Neutrophil (primary cell): Measurements from ENCODE around the gene POLD3.

Source experiments
- H3K27ac ChIP-seq: fragments of 200-600 bp; sonication (generic); 2 replicates; pipeline ENCODE4 v1.5.1; 2016; ENCODE audit warnings: mild to moderate bottlenecking, moderate library complexity
- H3K27me3 ChIP-seq: fragments of 200-600 bp; sonication (generic); 2 replicates; pipeline ENCODE4 v1.6.0; 2016; ENCODE audit warnings: mild to moderate bottlenecking
- H3K36me3 ChIP-seq: fragments of 200-600 bp; sonication (generic); 2 replicates; pipeline ENCODE4 v1.5.1; 2017
- H3K4me1 ChIP-seq, 2 experiments: fragments of 200-600 bp in 1 of 2; sonication (generic) in 1 of 2; 1 replicate in 1 of 2; 2 replicates in 1 of 2; pipeline versions ENCODE4 v1.5.1 to v1.6.1; 2013 to 2016; ENCODE audit warnings: low read depth in 1 of 2, low read length in 1 of 2, mild to moderate bottlenecking in 1 of 2, moderate library complexity in 1 of 2; ENCODE audit not compliant: control insufficient read depth in 1 of 2, insufficient read depth in 1 of 2
- H3K4me3 ChIP-seq, 2 experiments: fragments of 200-600 bp in 1 of 2; sonication (generic) in 1 of 2; 1 replicate in 1 of 2; 2 replicates in 1 of 2; pipeline ENCODE4 v1.5.1; 2013 to 2016; ENCODE audit warnings: low read depth in 1 of 2, low read length in 1 of 2, mild to moderate bottlenecking in 1 of 2, moderate library complexity in 1 of 2
- H3K9me3 ChIP-seq: fragments of 200-600 bp; sonication (generic); 2 replicates; pipeline ENCODE4 v1.5.1; 2016
- CTCF ChIP-seq: fragments of 200-600 bp; sonication (generic); IDR thresholded peaks from 2 replicates; pipeline ENCODE4 v1.5.1; 2016; ENCODE audit warnings: antibody characterized with exemption

The POLD3 gene

GRCh38 chr11:74592441-74593362 lies at the start of gene POLD3:
POLD3 (plus strand) TSS chr11:74592582; CDS start chr11:74592659, 77 bp downstream.
- no peak for TF ChIP-seq CTCF
- H3K27ac ChIP-seq: peak within 1 kb of the TSS; percentile 79
- no peaks in the 10 kb centered on the region for H3K27me3 ChIP-seq
- no peaks in the 10 kb centered on the region for H3K9me3 ChIP-seq
- peaks cover 9 to 10% of the 10 kb centered on the region in 2 experiments for H3K4me1 ChIP-seq
- H3K36me3 ChIP-seq: peaks cover 10% of the 10 kb centered on the region
- H3K4me3 ChIP-seq: peak within 1 kb of the TSS; percentile 77 to 90

- Histone ChIP-seq H3K27ac (no peak overlapping the region), H3K36me3 (no peaks in the 10 kb centered on the region), H3K4me1 (no peaks in the 10 kb centered on the region), H3K4me3 (no peak overlapping the region), H3K27me3 (no peaks in the 10 kb centered on the region), H3K9me3 (no peaks in the 10 kb centered on the region)
- no peak for TF ChIP-seq CTCF
Observed at GRCh38 chr11:74543991-74544390, 48.4 kb upstream of the POLD3 start.

- TF ChIP-seq CTCF: no peak
- Histone ChIP-seq H3K9me3 (no peaks in the 10 kb centered on the region), H3K4me1 (no peaks in the 10 kb centered on the region), H3K27ac (no peak overlapping the region), H3K27me3 (peaks cover 4% of the 10 kb centered on the region), H3K36me3 (no peaks in the 10 kb centered on the region), H3K4me3 (no peak overlapping the region)
Observed at GRCh38 chr11:74546752-74547151, 45.6 kb upstream of the POLD3 start.

GRCh38 chr11:74550991-74551753 lies 41.2 kb upstream of the POLD3 start:
- Histone ChIP-seq H3K27me3 (peaks cover 4% of the 10 kb centered on the region), H3K9me3 (no peaks in the 10 kb centered on the region), H3K27ac (no peak overlapping the region), H3K36me3 (no peaks in the 10 kb centered on the region), H3K4me3 (no peak overlapping the region), H3K4me1 (no peaks in the 10 kb centered on the region)
- no peak for TF ChIP-seq CTCF

GRCh38 chr11:74551754-74552145 lies 40.6 kb upstream of the POLD3 start:
- Histone ChIP-seq H3K4me1 (no peaks in the 10 kb centered on the region), H3K9me3 (no peaks in the 10 kb centered on the region), H3K4me3 (no peak overlapping the region), H3K36me3 (no peaks in the 10 kb centered on the region), H3K27ac (no peak overlapping the region), H3K27me3 (peaks cover 4% of the 10 kb centered on the region)
- no peak for TF ChIP-seq CTCF
